Lung microvascular endothelial cell (primary cell): Measurements from ENCODE around the gene STX18. TPM values are rescaled to one million over a fixed set of nuclear protein-coding genes. Genes with fewer than 3 reads are reported as not detected.
"Not testable (repeated sequence)": the region's sequence is repeated elsewhere in the genome, so short reads cannot be mapped to it uniquely, and the experiment has no call there.

Source experiments
- DNase-seq, 2 donors: peaks; one replicate each; pipeline versions ENCODE4 v3.0.0 to v3.0.0-alpha.2; 2010; ENCODE audit warnings: low read depth in 2 of 2
- total RNA-seq: library from RNA; depleted of rRNA; stranded (reverse); fragments of >200 nt; gene quantifications from 2 replicates; pipeline ENCODE4 v1.2.1, GENCODE V29; 2014

STX18 gene
- total RNA-seq, 1 donor from 2014 or later: 14.1 TPM

DNA sequence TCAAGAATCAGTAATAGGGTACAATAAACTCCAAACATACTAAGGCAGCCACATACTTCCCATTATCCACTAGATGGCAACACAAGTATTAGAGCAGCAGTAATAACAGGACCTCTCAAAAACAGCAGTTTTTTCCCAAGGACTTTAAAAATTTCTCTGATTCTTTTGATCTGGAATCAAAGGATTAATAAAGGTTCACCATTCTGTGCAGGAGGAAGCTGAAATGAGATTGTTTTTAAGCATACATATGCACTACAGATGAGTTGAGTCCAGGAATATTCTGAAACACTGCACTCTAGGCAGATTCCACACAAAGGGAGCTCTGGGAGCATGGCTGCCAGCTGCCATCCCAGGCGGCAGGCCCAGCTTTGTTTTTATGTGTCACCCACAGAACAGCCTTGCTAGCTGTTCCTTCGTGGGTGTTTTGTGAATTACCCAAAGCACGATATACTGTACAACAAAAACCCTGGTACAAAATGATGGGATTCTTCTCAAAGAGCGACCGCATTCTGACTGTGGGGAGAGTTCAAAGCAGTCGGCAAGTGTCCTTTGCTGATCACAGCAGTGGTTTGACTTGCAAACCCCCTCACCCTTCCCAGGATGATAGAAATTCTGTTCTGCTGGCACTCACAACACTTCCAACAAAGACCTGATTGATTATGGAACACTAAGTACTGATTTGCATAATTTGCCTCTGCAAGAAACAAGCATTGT, 61.0 kb downstream of the STX18 start:
- DNase-seq: peak; percentile 24 to 37

DNA sequence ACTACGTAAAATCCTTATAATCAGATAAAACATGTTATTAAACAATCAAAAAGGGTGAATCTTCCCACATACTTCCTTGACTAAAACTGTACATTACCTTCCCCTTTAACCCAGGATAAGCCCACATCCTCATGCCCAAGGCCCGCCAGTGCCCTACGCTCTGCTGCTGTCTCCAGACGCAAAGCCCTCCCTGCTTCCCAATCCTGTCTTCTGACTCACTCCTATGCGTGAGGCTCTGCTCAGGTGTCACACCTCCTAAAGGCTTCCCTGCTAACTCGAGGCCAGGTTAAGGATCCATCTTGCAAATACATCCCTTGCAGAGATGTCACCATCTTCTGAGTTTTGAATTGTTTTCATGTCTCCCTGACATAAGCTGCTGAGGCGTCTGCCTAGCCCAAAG, 61.6 kb downstream of the STX18 start:
- DNase-seq: no peak

- no peak for DNase-seq
Observed at GRCh38 chr4:4479366-4479765, 62.5 kb downstream of the STX18 start.

GRCh38 chr4:4477796-4478195, 64.1 kb downstream of the STX18 start:
- peak in 1 of 2 donors; percentile 15 for DNase-seq

- DNase-seq: no peak
Observed at GRCh38 chr4:4477391-4477790, 64.5 kb downstream of the STX18 start.

- DNase-seq: no peak
Observed at GRCh38 chr4:4474476-4474875, 67.4 kb downstream of the STX18 start.

DNA sequence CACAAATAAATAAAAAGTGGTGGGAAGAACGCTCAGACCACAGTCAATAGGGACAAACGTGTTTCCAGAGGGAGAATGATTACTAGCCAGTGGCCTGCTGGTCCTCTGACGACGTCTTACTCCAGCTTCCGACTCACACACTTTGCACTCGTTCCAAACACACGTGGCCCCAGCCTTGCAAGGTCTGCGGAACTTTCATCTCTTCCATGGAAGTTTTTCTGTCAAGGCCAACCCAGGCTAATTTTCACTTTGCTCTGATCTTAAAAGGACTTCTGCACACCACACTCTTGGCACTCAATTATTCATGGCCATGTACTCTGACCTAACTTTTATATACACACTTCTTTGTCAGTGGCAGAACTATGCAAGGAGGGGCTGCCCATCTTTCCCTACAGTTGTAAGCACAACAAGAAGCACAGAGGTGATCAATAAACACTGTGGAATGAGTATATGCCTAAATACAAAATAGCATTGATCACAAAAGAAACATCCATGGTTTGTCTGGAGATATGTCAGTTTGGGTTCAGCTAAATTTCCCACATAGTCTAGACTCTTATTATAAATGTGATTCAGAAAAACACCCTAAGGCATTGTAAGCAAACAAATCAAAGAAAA, 69.4 kb downstream of the STX18 start:
- DNase-seq: no peak

DNA sequence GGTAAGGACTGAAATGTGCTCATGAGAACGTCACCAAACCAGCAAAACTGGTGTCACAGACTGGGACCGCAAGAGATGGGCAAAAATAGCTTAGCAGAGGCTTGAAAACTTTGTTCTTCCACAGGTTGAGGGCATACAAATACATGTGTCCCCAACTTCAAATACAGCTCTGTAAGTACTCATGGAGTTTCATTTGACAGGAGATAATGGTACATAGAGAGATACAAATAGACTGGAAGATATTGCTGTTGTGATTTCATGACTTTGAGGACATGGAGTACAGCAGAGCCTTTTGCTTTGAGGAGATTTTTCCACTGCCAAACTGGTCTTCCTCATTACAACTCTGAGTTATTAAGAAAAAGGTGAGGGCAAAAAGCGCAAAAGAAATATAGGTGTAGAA, 70.7 kb downstream of the STX18 start:
- DNase-seq: no peak

- no peak for DNase-seq
Observed at GRCh38 chr4:4470208-4470607, 71.6 kb downstream of the STX18 start.

DNA sequence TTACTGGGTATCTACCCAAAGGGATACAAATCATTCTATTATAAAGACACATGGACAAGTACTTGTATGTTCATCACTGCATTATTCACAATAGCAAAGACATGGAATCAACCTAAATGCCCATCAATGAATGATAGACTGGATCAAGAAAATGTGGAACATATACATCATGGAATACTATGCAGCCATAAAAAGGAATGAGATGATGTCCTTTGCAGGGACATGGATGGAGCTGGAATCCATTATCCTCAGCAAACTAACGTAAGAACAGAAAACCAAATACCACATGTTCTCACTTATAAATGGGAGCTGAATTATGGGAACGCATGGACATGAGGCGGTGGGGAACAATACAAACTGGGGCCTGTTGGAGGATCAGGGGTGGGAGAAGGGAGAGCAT, 76.6 kb downstream of the STX18 start:
- not testable (repeated sequence) for DNase-seq

- peak; percentile 17 to 49 for DNase-seq
Observed at GRCh38 chr4:4462970-4463369, 78.9 kb downstream of the STX18 start.

DNA sequence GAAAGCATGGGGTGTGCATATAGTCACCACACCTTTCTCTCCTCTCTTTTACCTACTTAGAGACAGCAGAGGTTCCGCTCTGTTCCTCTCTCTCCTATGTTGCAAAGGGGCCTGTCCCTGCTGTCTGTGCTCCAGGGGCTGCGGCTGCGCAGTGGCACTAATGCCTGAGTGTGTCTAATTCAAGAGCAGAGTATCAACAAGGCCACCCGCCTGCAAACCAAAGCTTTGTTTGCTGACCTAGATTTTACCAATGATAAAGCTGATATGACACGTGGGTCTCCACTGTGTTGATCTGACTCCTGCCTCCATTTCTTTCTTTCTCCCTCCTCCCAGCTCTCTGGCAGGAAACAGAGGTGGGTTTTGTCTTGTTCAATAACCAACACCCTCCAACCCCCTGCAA, 80.0 kb downstream of the STX18 start:
- DNase-seq: no peak

DNA sequence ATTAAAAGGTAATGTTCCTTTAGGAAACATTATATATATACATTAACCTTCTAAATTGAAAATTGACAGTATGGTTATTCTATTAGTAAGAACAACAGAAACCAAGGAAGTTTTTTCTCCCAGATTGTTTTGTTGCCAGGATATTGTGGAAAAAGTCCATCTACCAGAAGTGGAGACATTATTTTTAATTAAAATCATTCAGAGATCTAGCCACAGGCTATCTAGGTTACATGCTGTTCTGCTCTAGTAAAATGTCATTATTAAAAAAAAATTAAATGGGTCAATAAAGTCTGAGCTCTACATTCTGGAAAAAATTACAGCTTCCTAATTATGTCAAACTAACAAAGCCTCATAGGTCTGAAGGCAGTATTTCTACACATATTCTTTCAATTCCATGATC, 80.7 kb downstream of the STX18 start:
- DNase-seq: no peak

DNA sequence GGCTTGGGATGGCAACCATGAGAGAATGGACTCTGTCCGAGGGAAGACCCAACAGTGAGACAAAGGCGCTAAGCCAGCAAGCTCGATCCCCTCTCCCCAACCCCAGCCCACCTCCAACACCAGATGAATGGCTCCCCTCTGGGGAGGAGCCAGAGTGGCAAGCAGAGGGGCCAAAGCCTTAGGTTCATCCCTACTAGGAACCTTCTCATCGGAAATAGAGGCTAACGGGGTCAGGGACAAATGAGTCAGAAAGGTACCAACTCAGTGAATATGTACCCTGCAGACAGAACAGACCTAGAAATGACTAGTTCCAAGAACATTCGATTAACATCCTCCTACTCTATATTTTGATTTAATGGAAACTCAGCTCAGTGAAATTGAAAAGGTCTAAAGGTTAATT, 81.1 kb downstream of the STX18 start:
- no peak for DNase-seq

DNA sequence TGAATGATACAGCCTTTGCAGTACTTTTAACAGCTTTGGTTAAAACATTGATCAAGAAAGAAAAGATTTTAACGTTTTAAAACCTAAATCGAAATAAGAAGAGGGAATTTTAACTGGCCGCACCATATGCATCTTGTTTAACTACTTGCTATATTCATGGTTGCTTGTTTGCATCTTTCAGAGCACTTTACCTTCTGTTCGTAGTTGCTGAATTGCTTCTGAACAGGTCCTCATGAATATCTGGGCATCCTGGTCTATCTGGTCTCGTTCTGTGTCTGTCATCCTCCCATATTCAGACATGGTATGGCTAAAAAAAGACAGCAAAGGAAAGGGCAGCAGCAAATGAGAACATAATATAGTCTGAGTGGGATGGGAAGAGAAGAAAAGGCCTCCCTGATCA, 82.7 kb downstream of the STX18 start:
- DNase-seq: no peak

DNA sequence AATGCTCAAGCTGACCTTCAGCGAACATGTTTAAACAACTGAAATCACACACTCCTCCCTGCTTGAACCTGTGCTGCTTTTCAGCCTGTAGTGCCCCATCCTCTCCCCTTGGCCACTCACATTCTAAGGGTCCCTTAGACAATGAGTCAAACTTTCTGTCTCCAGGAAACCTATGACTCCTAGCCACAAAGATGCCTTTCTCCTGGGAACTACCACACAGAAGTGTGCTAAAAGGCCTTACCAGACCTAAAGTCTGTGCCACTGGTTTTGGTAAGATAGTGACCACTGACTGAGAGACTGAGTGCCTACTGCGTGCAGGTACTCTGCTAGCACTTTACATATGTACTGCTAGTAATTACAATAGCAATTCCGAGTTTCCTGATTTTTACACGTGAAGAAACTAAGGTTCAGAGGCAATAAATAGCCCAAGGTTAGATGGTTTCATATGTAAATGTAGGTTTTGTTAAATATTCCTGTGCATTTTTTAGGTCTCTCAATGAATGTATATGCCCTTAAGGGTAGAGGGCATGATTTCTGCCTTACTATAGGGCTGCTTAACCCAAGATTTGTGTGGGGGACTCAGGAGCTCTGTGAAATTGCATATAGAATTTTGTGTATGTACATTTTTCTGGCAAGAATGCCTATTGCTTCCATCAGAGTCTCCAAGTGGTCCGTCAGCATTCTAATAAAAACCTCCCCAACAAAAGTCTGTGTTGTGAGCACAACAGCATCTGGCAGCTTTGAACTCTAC, 83.9 kb downstream of the STX18 start:
- DNase-seq: peak in 1 of 2 donors; percentile 67

DNA sequence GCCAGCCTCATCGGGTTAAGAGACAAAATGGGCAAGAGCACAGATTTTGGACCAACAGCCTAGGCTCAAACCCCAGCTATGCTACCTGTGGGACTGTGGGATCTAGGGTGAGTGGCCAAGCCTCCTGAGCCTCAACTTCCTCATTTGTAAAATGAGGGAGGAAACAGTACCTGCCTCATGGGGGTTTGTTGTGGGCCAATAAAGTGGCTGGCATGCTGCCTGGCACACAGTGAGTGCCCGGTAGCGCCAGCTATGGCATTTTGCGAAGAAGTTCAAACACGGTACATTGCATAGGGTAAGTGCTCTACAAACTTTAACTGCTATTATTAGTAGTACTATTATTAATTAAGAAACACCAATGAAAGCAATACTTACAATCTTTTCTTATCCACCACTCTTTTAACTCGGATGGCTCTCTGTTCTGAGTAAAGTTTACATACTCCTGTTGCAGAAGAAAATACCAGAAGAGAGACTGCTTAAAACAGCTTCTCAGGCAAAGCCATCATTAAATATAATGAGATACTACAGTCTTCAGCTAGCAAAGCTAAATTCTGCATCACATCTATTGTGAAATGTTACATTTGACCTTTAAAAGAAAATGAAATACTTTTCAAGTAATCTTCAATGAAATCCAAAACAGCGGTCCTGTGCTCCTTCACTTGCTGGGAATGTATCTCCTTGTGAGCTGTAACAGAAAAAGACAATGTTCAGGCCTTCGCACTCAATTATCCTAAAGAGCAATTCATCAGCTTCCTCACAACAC, 84.9 kb downstream of the STX18 start:
- DNase-seq: no peak

- peak; percentile 76 to 78 for DNase-seq
Observed at GRCh38 chr4:4456351-4456750, 85.5 kb downstream of the STX18 start.

DNA sequence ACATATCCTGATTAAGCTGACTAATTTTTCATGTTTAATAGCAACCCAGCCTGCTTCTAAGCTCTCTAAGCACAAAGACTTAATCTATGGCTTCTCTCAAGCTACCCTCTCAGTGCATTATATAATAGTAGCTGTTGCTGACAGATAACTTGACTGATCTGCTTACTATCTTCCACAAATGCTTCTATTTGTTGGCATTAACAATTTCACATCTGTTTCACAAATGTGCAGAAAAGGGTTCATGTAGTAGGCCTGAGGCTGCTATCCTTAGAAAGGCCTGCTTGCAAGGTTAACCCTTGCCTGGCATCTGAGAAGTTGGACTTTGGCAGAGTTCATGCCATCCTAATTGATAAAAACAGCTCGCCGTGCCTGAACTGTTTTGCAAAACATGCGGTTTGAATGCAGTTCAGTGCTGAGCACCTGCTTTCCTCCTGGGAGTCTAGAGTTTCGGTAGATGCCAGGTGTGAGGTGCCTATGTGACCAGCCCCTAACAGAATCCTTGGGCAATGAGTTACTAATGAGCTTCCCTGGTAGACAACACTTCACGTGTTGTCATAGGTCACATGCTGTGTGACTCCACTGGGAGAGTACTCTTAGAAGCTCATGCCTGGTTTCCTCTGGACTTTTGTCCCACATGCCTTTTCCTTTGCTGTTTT, 86.5 kb downstream of the STX18 start:
- DNase-seq: no peak

DNA sequence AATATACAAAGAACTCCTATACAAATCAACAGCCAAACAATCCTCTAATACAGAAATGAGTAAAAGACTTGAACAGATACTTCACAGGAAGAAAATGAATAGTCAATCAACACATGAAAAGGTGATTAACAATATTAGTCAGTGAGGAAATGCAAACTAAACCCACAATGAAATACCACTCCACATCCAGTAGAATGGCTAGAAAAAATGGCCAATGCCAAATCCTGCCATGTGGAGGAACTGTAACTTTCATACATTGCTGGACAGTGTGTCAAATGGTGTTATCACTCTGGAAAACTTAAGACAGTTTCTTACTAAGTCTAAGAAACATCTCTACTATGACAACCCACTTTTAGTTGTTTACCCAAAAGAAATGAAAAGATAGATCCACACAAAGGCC, 95.4 kb downstream of the STX18 start:
- DNase-seq: no peak

- DNase-seq: peak in 1 of 2 donors; percentile 22
Observed at GRCh38 chr4:4443821-4444220, 98.0 kb downstream of the STX18 start.
